GM12872 (cell line): ENCODE data around the gene ADAMTS1.

Source experiments
- TF ChIP-seq, protein P1 (sequence below): IDR thresholded peaks from 3 replicates; pipeline ENCODE4 v1.5.1; 2011; ENCODE audit warnings: low read depth, mild to moderate bottlenecking, low read length, moderate library complexity; ENCODE audit not compliant: insufficient read depth

ADAMTS1 gene

DNA sequence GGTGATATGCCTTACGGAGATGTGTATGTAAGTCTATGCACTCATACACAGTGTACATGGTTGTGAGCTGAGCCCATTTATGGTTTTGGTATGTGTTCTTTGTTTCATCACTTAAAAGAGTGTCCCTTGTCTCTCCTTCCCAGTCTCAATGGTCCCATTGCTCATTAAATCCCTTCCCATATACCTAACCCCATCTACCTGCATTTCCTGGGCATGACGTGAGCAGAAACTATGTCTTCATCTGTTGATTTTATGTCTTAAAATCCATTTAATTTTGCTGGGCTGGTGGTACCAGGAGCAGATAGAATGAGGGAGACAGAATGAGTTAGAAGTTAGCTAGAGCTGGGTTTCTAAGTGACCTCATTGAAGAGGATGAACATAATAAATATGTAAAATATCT lies 44.8 kb downstream of the ADAMTS1 start:
- TF ChIP-seq, protein P1, sequence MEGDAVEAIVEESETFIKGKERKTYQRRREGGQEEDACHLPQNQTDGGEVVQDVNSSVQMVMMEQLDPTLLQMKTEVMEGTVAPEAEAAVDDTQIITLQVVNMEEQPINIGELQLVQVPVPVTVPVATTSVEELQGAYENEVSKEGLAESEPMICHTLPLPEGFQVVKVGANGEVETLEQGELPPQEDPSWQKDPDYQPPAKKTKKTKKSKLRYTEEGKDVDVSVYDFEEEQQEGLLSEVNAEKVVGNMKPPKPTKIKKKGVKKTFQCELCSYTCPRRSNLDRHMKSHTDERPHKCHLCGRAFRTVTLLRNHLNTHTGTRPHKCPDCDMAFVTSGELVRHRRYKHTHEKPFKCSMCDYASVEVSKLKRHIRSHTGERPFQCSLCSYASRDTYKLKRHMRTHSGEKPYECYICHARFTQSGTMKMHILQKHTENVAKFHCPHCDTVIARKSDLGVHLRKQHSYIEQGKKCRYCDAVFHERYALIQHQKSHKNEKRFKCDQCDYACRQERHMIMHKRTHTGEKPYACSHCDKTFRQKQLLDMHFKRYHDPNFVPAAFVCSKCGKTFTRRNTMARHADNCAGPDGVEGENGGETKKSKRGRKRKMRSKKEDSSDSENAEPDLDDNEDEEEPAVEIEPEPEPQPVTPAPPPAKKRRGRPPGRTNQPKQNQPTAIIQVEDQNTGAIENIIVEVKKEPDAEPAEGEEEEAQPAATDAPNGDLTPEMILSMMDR = no peak

DNA sequence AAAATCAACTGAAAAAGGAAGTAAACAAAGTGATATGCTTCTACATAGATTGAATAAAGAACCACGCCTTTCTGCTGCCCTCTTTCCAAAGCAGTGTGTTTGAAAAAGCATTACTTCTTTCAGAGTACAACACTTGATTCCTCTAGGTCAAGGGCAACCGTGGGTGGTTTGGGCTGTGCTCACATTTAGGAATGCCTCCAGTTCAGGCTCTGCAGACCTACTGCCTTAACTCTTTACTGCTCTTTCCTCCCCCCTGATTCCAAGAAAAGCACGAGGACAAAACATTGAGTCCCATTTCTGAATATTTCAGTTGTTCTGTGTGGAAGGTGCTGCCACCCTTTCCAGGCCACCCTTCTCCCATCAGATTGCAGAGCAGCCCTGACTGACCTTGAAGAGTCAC lies 45.2 kb downstream of the ADAMTS1 start:
- TF ChIP-seq, protein P1 = no peak

DNA sequence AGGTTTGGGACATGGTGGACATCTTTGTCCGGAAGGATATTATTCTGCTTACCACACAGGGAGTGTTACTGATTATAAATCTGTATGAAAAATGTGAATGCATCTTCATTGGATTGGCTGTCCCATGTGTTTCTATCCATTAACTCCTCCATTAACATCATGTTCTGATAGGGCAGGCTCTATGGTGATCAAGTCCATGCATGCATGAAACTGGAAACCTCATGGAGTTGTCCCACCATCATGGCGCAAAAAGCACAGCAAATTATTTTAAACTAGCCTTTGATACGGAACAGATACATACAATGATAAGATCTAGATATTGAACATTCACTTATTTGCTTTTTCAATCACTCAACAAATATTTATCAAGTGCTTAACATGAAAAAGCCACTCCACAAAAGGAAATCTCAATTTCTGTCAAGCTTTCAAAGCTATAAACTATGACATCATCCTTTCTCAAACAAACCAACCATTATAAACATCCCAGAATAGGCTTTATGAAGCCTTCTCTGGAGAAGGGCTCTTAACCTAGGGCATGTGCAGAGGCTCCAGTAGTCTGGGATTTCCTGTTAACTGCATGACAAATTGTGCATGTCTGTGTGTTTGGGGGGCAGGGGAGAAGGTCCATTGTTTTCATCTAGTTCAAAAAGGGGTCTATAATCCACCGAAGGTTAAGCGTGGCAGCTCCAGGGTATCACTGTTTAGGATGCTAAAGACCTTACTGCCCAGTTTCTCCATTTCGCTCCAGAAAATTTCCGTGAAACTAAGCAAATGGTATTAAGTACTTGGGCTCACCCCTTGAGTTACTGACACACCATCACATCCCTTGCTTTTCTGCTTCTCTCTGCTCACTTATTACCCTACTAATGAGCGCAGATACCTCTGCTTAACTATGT lies 46.1 kb downstream of the ADAMTS1 start:
- TF ChIP-seq, protein P1 = no peak

DNA sequence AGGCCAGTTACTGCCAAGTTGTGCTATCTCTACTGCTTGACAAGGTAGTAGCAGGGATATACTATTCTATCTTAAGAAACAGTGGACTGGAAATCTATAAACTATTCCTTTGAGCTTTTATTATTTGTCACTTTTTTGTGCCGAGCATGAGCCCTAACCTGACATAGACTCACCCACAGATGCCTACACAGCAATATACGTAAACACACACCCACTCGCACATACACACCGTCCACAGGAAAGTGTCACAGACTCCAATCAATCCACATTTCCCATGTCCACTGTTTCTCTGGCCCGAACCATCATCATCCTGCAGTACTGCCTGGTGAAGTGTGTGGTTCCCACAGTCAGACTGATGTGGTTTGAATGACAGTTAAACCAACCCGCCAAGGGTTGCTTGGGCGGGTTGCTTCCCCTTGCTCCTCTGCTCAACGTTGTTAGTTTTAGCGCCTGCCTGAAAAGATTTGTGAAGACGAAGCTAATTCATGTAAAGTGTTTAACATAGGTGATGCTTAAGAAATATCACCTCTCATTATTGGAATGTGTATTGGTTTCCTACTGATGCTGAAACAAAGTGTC lies 47.2 kb downstream of the ADAMTS1 start:
- TF ChIP-seq, protein P1 = no peak

DNA sequence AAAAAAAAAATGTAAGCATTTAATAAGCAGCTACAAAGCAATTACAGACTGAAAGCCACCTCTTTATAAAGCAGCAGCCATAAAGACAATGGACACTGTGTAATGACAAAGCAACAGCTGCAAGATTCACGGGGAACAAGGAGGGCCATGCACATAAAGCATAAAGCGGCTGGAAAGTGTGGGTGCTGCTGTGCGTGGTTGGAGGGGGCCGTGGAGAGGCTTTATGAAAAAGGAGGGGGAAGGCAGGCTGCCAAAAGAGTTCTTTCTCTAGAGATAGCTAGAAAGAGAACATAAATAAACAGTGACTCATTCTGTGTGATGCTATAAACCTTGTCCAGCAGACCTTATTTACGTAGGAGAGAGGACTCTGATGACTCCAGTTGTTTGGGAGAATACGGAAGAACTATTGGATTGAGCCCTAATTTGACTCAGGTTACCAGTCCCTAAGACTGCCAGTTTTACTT lies 49.3 kb downstream of the ADAMTS1 start:
- TF ChIP-seq, protein P1 = no peak

DNA sequence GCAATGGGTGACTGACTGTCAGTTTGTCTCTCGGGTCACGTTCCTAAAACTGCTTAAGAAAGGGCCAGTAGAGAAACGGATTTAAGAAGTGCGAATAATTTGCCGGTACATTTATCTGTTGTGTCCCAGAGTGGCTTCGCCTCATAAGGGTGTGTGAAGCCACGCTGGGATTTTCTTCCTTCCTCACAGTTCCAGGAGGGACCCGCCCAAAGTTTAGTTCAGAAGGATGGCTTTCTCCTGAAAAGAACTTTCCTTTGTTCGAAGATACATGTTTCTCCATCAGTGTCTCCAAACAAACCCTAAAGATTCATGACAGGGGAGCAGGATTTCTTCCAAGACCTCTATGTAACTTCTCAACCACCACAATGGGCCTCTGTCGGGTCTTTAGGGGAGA lies 49.8 kb downstream of the ADAMTS1 start:
- TF ChIP-seq, protein P1 = no peak

DNA sequence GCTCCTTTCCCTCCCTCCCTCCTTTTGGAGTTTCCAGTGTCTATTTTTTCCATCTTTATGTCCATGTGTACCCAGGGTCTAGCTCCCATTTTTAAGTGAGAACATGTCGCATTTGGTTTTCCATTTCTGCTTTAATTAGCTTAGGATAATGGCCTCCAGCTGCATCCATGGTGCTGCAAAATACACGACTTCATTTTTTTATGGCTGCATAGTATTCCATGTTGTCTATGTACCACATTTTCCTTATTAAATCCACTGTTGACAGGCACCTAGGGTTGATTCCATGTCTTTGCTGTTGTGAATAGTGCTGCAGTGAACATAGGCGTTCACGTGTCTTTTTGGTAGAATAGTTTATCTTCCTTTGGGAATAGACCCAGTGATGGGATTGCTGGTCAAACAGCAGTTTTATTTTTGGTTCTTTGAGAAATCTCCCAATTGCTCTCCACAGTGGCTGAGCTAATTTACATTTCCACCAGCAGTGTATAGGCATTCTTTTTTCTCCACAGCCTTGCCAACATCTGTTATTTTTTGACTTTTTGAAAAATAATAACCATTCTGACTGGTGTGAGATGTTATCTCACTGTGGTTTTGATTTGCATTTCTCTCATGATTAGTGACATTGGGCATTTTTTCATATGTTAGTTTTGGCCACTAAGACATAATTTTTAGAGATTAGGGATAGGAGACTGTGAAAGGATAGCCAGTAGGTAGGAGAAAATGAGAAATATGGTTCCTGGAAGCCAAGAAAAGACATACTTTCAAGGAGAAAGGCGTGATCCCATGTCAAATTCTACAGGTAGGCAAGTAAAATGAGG lies 50.4 kb downstream of the ADAMTS1 start:
- TF ChIP-seq, protein P1 = no peak
